GM18505 (cell line): Measurements from ENCODE around the gene CIPC.
A peak's percentile ranks its signal among the peaks of the same experiment; 100 is the strongest.

Experiments
- ATAC-seq: cut with Tn5 transposase; IDR thresholded peaks from one replicate; pipeline ENCODE4 v1.9.1; 2021; ENCODE audit not compliant: unreplicated experiment
- POLR2A ChIP-seq: IDR thresholded peaks from 4 replicates; pipeline ENCODE4 v1.6.1; 2011; ENCODE audit warnings: borderline replicate concordance; ENCODE audit not compliant: insufficient read depth, insufficient read length; ENCODE audit errors: extremely low read depth

CIPC gene

DNA sequence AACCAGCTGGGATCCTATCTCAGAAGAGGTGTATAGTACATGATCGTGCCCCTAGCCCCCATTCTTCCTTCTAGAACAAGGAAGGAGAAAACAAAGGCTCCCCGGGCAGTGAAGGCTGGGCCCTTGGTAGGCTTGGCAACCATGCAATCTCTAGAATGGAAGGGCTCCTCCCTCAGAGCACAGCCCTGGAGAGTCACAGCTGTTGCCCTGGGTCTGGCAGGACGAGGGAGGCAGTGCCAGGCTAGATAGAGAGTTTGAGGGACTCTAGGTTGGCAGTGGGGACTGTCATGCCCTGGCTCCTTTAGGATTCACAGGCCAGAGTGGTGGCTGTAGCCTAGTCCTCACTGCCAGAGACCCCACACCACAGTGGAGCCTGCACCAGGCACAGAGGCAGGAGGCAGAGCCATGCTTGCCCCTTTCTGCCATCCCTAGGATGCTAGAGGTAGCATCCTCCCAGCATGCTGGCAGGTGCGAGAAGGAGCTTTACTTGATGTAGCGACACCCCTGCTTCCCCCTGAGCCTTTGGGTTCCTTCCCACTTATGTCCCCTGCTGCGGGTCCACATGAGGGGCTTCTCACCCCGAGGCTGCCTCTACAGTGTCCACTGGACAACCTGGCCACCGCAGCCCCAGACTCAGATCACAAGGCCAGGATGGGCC is 33.4 kb upstream of the CIPC start:
- no peak for ATAC-seq
- no peak for TF ChIP-seq POLR2A

DNA sequence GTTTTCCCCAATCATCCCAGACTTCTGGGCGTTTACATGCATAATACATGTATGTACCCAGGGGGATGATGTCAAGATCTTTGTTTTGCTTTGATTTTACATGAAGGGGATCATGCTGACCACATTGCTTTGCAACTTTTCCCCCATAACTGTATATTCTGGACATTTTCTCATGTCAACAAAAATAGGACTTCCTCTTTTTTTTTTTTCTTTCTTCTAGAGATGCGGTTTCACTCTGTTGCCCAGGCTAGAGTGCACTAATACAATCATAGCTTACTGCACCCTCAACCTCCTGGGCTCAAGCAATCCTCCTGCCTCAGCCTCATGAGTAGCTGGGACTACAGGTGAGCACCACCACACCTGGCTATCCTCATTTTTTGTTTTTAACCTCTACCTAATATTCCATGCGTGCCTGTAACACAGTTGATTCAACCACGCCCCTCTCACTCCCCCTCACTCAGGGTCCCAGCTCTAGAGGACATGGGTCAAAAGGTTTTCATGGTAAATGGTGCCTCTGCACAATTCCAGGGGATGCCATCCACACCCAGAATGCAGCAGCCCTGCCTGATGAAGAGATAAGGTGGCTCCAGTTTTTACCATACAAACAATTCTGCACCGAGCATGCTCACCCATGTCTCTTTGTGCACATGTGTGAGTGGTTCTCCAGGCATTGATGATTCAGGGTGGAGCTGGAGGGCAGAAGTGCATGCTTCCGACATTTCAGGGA is 32.0 kb upstream of the CIPC start:
- ATAC-seq = no peak
- TF ChIP-seq POLR2A = no peak

GRCh38 chr14:77066578-77067172 is 31.4 kb upstream of the CIPC start:
- TF ChIP-seq POLR2A = no peak
- no peak for ATAC-seq

DNA sequence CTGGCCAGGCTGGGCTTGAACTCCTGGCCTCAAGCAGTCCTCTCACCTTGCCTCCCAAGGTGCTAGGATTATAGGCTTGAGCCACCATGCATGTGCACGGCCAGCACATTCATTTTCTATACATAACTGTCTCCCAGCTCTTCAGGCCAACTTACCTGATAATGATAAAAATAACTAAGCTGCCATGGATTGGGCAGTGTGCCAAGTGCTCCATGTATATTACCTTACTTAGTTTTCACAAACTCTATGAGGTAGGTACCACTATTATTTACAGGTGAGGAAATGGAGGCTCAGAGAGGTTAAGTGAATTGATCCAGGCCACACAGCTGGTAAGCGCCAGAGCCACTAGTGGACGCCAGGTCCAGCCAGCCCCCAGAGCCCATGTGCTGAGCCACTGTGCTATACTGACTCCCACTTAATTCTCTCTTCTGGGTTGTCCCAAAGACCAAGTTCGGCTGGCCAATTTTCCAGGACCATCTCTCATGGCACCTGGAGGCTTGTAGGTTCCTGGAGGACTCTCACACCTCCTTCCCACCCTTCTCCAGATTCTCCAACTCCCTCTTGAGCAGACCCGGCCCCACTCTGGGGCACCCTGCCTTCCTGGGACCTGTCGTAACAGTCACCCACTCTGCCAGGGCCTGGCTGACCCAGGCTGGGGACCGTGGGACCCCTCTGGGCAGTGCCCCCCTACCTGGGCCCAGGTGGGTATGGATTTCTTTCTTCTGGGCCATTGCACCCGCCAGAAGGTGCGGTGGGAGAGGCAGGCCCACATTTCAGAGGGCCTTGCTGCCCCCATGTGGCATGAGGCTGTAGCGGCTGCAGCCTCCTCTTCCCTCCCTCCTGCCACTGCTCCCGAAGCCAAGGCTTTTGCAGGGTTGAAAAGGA is 30.2 kb upstream of the CIPC start:
- ATAC-seq = peak; percentile 46
- no peak for TF ChIP-seq POLR2A

DNA sequence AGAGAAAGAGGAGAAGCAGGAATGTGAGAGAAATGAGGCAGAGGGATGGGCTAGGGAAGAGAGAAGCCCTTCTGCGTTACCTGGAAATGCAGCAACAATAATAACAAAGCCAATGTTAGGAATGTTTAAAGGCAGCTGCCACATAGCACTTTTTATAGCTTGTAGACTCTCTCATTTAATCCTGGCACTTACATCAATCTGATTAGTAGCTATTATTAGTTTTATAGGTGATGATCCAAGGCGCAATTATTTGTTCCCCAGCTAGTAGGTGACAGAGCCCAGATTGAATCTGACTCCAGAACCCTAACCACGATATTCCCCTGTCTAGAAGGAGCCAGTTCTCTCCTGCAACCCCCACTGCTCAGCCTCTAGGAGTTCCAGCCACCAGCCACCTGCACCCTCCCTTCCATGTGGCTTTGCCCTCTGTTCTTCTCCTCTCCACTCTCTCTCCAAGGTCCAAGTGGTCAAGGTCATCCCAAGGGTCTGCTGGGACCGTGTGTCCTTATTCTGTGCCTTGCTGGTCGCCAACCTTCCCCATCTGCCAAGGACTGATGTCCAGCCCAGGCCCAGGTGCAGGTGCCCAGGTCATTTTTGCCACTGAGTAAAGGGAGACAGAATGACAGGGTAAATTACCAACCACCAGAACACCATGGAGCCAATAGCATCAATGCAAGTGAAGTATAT is 29.4 kb upstream of the CIPC start:
- no peak for ATAC-seq
- TF ChIP-seq POLR2A = no peak

- no peak for ATAC-seq
- TF ChIP-seq POLR2A = no peak
These were observed 28.5 kb upstream of the CIPC start for GRCh38 chr14:77069551-77069950.

DNA sequence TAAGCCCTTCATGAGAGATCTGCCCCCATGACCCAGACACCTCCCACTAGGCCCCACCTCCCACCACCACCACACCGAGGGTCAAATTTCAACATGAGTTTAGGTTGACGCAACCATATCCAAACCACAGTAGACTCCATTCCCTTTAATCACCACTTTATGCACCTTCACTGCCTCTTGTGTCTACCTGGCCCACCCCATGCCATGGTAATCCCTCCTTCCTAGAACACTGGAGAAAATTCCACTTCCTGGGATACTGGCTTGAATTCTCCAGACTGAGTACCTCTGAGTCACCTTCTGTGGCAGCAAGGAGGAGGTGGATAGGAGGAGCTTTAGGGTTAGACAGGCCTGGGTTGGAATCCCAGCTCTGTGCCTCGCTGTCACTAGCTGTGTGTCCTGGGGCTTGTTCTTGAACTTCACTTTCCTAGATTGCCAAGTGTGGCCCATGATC is 26.1 kb upstream of the CIPC start:
- TF ChIP-seq POLR2A = no peak
- ATAC-seq = no peak

DNA sequence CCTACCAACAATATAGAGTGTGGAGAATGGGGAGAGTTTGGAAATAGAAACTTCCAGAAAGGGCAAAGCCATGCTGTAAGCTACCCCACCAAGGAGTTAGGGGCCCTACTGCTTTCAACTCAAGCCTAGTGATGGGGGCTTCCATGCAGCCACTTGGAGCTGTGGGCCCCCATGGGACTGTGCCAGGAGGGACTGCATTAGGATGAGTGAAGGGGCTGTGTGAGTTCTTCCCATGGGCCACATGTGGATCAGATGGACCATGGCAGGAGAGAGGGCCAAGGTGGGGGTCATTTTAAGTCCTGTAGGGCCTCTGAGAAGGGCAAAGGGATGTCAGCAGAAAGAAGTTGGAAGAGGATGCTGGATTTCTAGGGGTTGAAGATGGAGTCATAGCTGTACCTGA is 23.1 kb upstream of the CIPC start:
- no peak for ATAC-seq

GRCh38 chr14:77076113-77076631 is 21.9 kb upstream of the CIPC start:
- ATAC-seq = no peak
- TF ChIP-seq POLR2A = no peak

More for the DNA sequence above, 23.1 kb upstream of the CIPC start:
- no peak for TF ChIP-seq POLR2A

- no peak for TF ChIP-seq POLR2A
- no peak for ATAC-seq
These were observed 21.0 kb upstream of the CIPC start for GRCh38 chr14:77077040-77077439.

DNA sequence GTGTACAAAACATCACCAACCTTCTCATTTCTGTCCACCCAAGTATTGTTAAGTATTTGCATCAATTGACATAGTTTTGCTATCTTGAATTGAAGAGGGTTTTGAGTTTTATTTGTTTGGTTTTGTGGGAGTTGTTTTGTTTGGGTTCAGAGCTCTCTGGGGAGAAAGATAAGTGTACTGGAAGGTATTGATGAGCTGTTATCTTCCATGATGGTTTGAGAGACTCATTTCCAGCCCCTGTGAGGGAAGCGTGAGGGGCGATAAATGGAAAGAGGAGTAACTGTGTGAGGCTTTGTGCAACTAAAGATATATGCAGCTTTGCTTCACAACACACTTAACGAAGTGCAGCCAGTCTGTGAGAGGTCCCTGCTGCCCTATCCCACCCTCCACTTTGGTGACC is 15.7 kb upstream of the CIPC start:
- no peak for ATAC-seq
- TF ChIP-seq POLR2A = no peak

DNA sequence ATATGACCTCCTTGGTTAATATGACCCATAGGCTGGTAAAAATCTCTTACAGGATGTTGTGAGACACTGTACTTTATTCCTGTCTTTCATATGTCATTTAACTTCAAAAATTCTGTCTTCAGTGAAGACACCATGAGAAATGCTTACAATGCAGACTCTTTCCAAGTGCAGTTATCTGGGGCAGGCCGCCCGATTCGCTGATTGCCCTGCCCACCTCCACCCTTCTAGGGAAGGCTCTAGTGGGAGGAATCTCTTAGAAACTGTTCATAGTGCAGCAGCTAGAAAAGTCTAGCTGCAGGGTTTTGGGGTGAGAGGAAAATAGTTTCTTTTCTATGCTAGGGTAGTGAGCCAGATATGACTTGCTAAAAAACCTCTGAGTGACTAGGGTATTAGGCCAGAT is 15.0 kb upstream of the CIPC start:
- TF ChIP-seq POLR2A = no peak

More for the DNA sequence above, 15.0 kb upstream of the CIPC start:
- no peak for ATAC-seq
